ENCODE data around the gene CNIH3.

CNIH3 gene

GRCh38 chr1:224782281-224783000 lies 166.3 kb downstream of the CNIH3 start:
- no peak for DNase-seq (ENCODE audit: low read depth)
- H3K4me3 ChIP-seq (ENCODE audit: low read length) = no peak overlapping the region
- no peak for TF ChIP-seq CTCF (IDR thresholded peaks at IDR 0.05; ENCODE audit: insufficient read depth, low read depth, low read length, missing control alignments)

GRCh38 chr1:224783006-224783651 lies 167.0 kb downstream of the CNIH3 start:
- DNase-seq (ENCODE audit: low read depth) = no peak
- TF ChIP-seq CTCF (IDR thresholded peaks at IDR 0.05; ENCODE audit: insufficient read depth, low read depth, low read length, missing control alignments) = no peak
- no peak overlapping the region for H3K4me3 ChIP-seq (ENCODE audit: low read length)

- peak; percentile 35 for DNase-seq (ENCODE audit: low read depth)
- H3K4me3 ChIP-seq (ENCODE audit: low read length) = no peak overlapping the region
- no peak for TF ChIP-seq CTCF (IDR thresholded peaks at IDR 0.05; ENCODE audit: insufficient read depth, low read depth, low read length, missing control alignments)
These were observed 168.3 kb downstream of the CNIH3 start for GRCh38 chr1:224784265-224785039.

GRCh38 chr1:224785040-224785328 lies 168.9 kb downstream of the CNIH3 start:
- TF ChIP-seq CTCF (IDR thresholded peaks at IDR 0.05; ENCODE audit: insufficient read depth, low read depth, low read length, missing control alignments) = no peak
- no peak overlapping the region for H3K4me3 ChIP-seq (ENCODE audit: low read length)
- no peak for DNase-seq (ENCODE audit: low read depth)

GRCh38 chr1:224785622-224786021 lies 169.5 kb downstream of the CNIH3 start:
- DNase-seq (ENCODE audit: low read depth) = no peak
- H3K4me3 ChIP-seq (ENCODE audit: low read length) = no peak overlapping the region
- no peak for TF ChIP-seq CTCF (IDR thresholded peaks at IDR 0.05; ENCODE audit: insufficient read depth, low read depth, low read length, missing control alignments)

GRCh38 chr1:224786533-224787250 lies 170.6 kb downstream of the CNIH3 start:
- no peak overlapping the region for H3K4me3 ChIP-seq (ENCODE audit: low read length)
- TF ChIP-seq CTCF (IDR thresholded peaks at IDR 0.05; ENCODE audit: insufficient read depth, low read depth, low read length, missing control alignments) = no peak
- peak; percentile 61 for DNase-seq (ENCODE audit: low read depth)

Data from epithelial cell of esophagus (primary cell).